Ovary (tissue), 9 donors: Measurements from ENCODE around the gene ELFN1. TPM values are rescaled to one million over a fixed set of nuclear protein-coding genes. Genes with fewer than 3 reads are reported as not detected.

Source experiments
- DNase-seq, 5 donors: peaks; one replicate each; pipeline ENCODE4 v3.0.0-alpha.2; 2019 to 2020
- H3K27ac ChIP-seq, 2 donors: fragments of 200-600 bp; one replicate each; pipeline versions ENCODE4 v1.5.1 to v1.8.0; 2019 to 2022
- H3K27me3 ChIP-seq: fragments of 200-600 bp; one replicate; pipeline ENCODE4 v1.8.0; 2022
- H3K36me3 ChIP-seq: fragments of 200-600 bp; sonication (generic); one replicate; pipeline ENCODE4 v1.5.1; 2019
- H3K4me1 ChIP-seq: one replicate; pipeline ENCODE4 v1.8.1; 2013; ENCODE audit warnings: mild to moderate bottlenecking, moderate library complexity; ENCODE audit not compliant: insufficient read depth
- H3K4me3 ChIP-seq: fragments of 200-600 bp; sonication (generic); one replicate; pipeline ENCODE4 v1.5.1; 2017
- H3K9me3 ChIP-seq, 2 donors: fragments of 200-600 bp in 1 of 2; sonication (generic) in 1 of 2; one replicate each; pipeline versions ENCODE4 v1.5.1 to v1.8.1; 2013 to 2019; ENCODE audit warnings: mild to moderate bottlenecking in 1 of 2, moderate library complexity in 1 of 2
- CTCF ChIP-seq, 3 donors: fragments of 450-650 bp in 2 of 3; fragments of 200-600 bp in 1 of 3; IDR thresholded peaks; one replicate each; pipeline versions ENCODE4 v1.5.1 to v1.8.0; 2016 to 2022; ENCODE audit warnings: antibody characterized with exemption in 3 of 3, mild to moderate bottlenecking in 1 of 3
- EP300 ChIP-seq: sonication (generic); formaldehyde crosslinking; IDR thresholded peaks from one replicate; pipeline ENCODE4 v1.6.1; 2017; ENCODE audit warnings: antibody characterized with exemption
- POLR2A ChIP-seq: fragments of 450-650 bp; IDR thresholded peaks from one replicate; pipeline ENCODE4 v1.6.1; 2017; ENCODE audit warnings: antibody characterized with exemption, mild to moderate bottlenecking, moderate library complexity
- WGBS, 3 donors: extraction: QIAGEN DNeasy Blood & Tissue Kit in 1 of 3; methylation state at CpG; one replicate each; pipeline versions ENCODE4 v1.1.5 to v1.1.7; 2013 to 2017; 5-methylcytosine and 5-hydroxymethylcytosine counted together
- intact Hi-C, 4 donors: fragments of 100-400 bp; cut with DNase I; formaldehyde crosslinking; loops; one replicate each; pipeline versions ENCODE4 v1.11.0 to v1.15.1; 2022 to 2023
- polyA plus RNA-seq, 2 donors: library from polyadenylated mRNA; stranded (reverse); fragments of 200-250 nt in 1 of 2; fragments of 350-450 nt in 1 of 2; fragmentation: Illumina TruSeq in 1 of 2; extraction: RNeasy Lipid Tissue Mini Kit (QIAGEN cat#74804) in 1 of 2; gene quantifications; one replicate each; pipeline ENCODE4 v1.2.3, GENCODE V29; 2013 to 2014
- total RNA-seq, 7 donors: library from RNA; depleted of rRNA in 2 of 7; stranded (reverse); fragments of >200 nt in 2 of 7; fragmentation: NEBNext Ultra II Directional in 3 of 7; extraction: Animal tissue kit (Norgen Biotek cat#: 25700) in 3 of 7; gene quantifications; one replicate each; pipeline versions ENCODE4 v1.1.0 to v1.2.4, GENCODE V29; 2016 to 2023
- donor health status: DM: no; HTN: no; CAD: no; lungs with moderate emphysema.
- donor health status: DM: no; HTN: no; CAD: no.
- donor health status: Bipolar disorder and iron deficiency.
- donor health status: DM: yes; HTN: yes; CAD: no.
- donor health status: DM: no; HTN: no; CAD: no.
- donor health status: DM: yes; HTN: yes; CAD: no.

ELFN1 gene
- total and polyA plus RNA-seq, 9 donors: 0.05 to 1.5 (median 0.60) TPM

GRCh38 chr7:1631678-1632077 is 38.4 kb upstream of the ELFN1 start:
- TF ChIP-seq POLR2A (no peak), EP300 (no peak), CTCF (IDR thresholded peaks at IDR 0.05) (no peak)
- no peak overlapping the region for H3K27ac ChIP-seq
- DNase-seq: no peak
- H3K4me1 ChIP-seq: no peaks in the 10 kb centered on the region
- 82 to 87% (median 84%) methylated on average over 5 of the region's 5 CpGs for WGBS, 3 donors
- intact Hi-C loops: no loop called here
- H3K9me3 ChIP-seq: peaks cover 0 to 4% of the 10 kb centered on the region in 2 donors
- H3K4me3 ChIP-seq: no peak overlapping the region
- H3K27me3 ChIP-seq: no peaks in the 10 kb centered on the region
- H3K36me3 ChIP-seq: no peaks in the 10 kb centered on the region

- H3K27me3 ChIP-seq: no peaks in the 10 kb centered on the region
- H3K4me3 ChIP-seq: no peak overlapping the region
- intact Hi-C loops: no loop called here
- H3K36me3 ChIP-seq: no peaks in the 10 kb centered on the region
- no peak overlapping the region for H3K27ac ChIP-seq
- DNase-seq: no peak
- no peaks in the 10 kb centered on the region for H3K4me1 ChIP-seq
- 49 to 54% (median 52%) methylated on average over 7 of the region's 7 CpGs for WGBS, 3 donors
- peaks cover 0 to 4% of the 10 kb centered on the region in 2 donors for H3K9me3 ChIP-seq
- TF ChIP-seq POLR2A: no peak
- no peak for TF ChIP-seq EP300
- TF ChIP-seq CTCF (IDR thresholded peaks at IDR 0.05): no peak
Measured at GRCh38 chr7:1632506-1632905, 37.6 kb upstream of the ELFN1 start.

- Histone ChIP-seq H3K9me3 (peaks cover 0 to 4% of the 10 kb centered on the region in 2 donors), H3K27ac (no peak overlapping the region), H3K36me3 (no peaks in the 10 kb centered on the region), H3K27me3 (no peaks in the 10 kb centered on the region), H3K4me1 (no peaks in the 10 kb centered on the region), H3K4me3 (no peak overlapping the region)
- intact Hi-C loops: no loop called here
- 49 to 52% (median 51%) methylated on average over 15 of the region's 15 CpGs for WGBS, 3 donors
- TF ChIP-seq POLR2A (no peak), EP300 (no peak), CTCF (IDR thresholded peaks at IDR 0.05) (no peak)
- no peak for DNase-seq
Measured at GRCh38 chr7:1632916-1633785, 36.9 kb upstream of the ELFN1 start.

- Histone ChIP-seq H3K4me1 (no peaks in the 10 kb centered on the region), H3K27me3 (no peaks in the 10 kb centered on the region), H3K36me3 (no peaks in the 10 kb centered on the region), H3K4me3 (no peak overlapping the region), H3K27ac (no peak overlapping the region), H3K9me3 (peaks cover 0 to 4% of the 10 kb centered on the region in 2 donors)
- 82 to 100% (median 86%) methylated on average over 1 of the region's 1 CpG for WGBS, 3 donors
- intact Hi-C loops: no loop called here
- no peak for DNase-seq
- no peak for TF ChIP-seq CTCF (IDR thresholded peaks at IDR 0.05)
- no peak for TF ChIP-seq POLR2A
- TF ChIP-seq EP300: no peak
Measured at GRCh38 chr7:1635401-1635800, 34.7 kb upstream of the ELFN1 start.
